Measurements from ENCODE around the gene ABCB11. TPM values are rescaled to one million over a fixed set of nuclear protein-coding genes. Genes with fewer than 3 reads are reported as not detected.

ABCB11 gene
- total RNA-seq = 0.07 and 0.28 TPM in 2 replicates

DNA sequence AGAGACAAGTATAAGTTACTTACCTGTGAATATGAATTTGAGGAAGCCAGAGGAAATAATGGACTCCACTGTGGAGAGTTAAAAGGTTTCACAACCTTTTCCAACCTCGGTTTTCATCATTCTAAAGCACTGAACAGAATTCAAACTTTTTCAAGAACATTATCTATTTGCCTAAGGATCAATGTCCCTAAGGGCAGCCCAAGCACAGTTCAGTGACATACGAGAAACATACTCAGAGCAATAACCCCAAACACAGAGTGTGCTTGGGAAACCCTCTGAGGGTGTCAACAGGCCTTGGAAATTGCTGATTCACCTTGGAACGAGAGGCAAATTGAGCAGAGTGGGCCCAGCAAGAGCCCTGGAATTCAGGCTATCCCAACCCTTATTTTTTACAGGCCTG is at the start of gene ABCB11:
Gene ABCB11, minus strand, starts transcription at position 123 of the 400 bp plus-strand sequence. CDS start 13,199 bp downstream, outside the sequence.

DNA sequence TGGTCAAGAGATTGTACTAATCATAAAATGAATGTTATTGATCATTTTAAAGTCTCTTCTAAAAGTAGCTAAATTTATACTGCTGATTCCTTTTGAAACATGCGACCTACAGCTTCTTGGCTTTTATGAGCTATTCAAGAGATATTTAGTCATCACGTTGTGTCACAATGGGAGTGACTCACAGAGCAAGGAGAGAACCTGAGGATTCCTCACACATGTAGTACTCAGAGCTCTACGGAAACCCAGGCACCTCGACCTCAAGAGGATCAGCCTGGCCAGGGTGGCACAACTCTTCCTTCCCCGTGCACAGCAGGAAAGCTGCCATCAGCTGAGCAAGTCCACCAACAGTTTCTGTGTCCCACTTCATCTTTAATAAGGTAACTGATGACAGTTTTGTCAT is 38.2 kb upstream of the ABCB11 start, which contains the start of gene DHRS9:
Gene DHRS9, plus strand, starts transcription at position 223 of the 400 bp plus-strand sequence. CDS start 12,019 bp downstream, outside the sequence.

GRCh38 chr2:168901003-168901402 is 130.1 kb downstream of the ABCB11 start, which contains the start of gene G6PC2:
Gene G6PC2 (plus strand): TSS chr2:168901291. CDS start chr2:168901332, 41 bp downstream.

DNA sequence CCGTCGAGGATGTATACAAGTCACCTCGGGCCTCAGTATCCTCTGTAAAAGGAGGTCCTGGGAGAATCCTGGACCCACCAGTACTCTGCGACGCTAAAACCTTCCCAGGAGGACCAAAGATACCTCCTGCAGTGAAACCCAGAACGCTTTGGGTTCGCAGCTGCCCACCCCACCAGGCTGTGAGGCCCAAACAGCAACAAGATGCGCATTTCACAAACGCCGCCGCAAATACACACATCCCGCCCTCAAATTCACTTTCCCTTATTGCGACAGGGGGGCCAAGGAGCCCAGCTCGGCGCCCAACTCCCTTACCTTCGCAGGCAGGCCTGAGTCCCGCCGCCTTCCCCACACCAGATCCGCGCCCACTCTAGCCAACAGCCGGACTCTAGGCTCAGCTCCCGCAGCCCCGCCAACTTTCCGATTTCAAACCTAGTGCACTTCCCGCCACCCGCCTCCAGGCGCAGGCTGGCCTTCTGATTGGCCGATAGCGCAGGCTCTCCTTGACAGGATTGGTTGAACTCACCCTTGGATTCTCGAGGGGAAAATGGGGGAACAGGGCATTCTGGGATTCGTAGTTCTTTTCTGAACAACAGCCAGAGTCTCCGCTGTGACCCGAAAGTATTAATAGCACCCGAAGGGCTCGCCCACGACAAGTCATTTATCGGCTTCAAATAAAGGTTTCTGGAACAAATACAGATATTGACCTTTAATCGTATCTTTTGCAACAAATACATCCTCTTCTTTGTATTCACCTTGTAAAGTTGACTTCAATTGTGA is 140.9 kb downstream of the ABCB11 start, which contains the start of gene SPC25:
Gene SPC25, minus strand, starts transcription at position 425 of the 777 bp plus-strand sequence. CDS start 911 bp downstream, outside the sequence.

Other genes starting within 250 kb of the ABCB11 start
- gene NOSTRIN, start 228.7 kb downstream of the ABCB11 start, total RNA-seq = 0.42 and 0.92 TPM in 2 replicates
- gene SPC25, start 140.9 kb downstream of the ABCB11 start, total RNA-seq = 3.3 and 6.8 TPM in 2 replicates
- gene G6PC2, start 130.0 kb downstream of the ABCB11 start, total RNA-seq = not detected in 2 replicates
- gene DHRS9, start 38.2 kb upstream of the ABCB11 start, total RNA-seq = 34.2 and 50.4 TPM in 2 replicates